Activated CD8-positive, alpha-beta T cell treated with anti-CD3 and anti-CD28 coated beads for 36 hours (primary cell): Measurements from ENCODE around the gene SV2C. TPM values are rescaled to one million over a fixed set of nuclear protein-coding genes. Genes with fewer than 3 reads are reported as not detected.

ENCODE experiments used
- ATAC-seq: fragments of 200-7000 bp; cut with Tn5 transposase; one replicate; pipeline ENCODE4 v1.10.0; 2021; ENCODE audit warnings: mild to moderate bottlenecking, moderate library complexity
- CTCF ChIA-PET: fragments of 350-600 bp; sonication (Branson Sonifier 250); formaldehyde crosslinking; loops from one replicate; lab custom pipeline; 2021; ENCODE audit warnings: antibody characterized with exemption; lab: Charles Lee
- POLR2A ChIA-PET: fragments of 350-600 bp; sonication (Branson Sonifier 250); formaldehyde crosslinking; loops from one replicate; lab custom pipeline; 2021; ENCODE audit warnings: antibody characterized with exemption; lab: Charles Lee
- DNase-seq: peaks from one replicate; pipeline ENCODE4 v3.0.0-alpha.2; 2020
- H3K27ac Mint-ChIP-seq: one replicate; pipeline ENCODE4 v1.8.0; 2021; ENCODE audit warnings: mild to moderate bottlenecking, mixed read lengths
- H3K27me3 Mint-ChIP-seq: one replicate; pipeline ENCODE4 v1.8.0; 2021; ENCODE audit warnings: mixed read lengths
- H3K36me3 Mint-ChIP-seq: one replicate; pipeline ENCODE4 v1.8.0; 2021; ENCODE audit warnings: low read depth, mixed read lengths
- H3K4me1 Mint-ChIP-seq: one replicate; pipeline ENCODE4 v1.8.0; 2021; ENCODE audit warnings: low read depth, mixed read lengths
- H3K4me3 Mint-ChIP-seq: one replicate; pipeline ENCODE4 v1.8.0; 2021; ENCODE audit warnings: mild to moderate bottlenecking, moderate library complexity, mixed read lengths
- H3K9me3 Mint-ChIP-seq: one replicate; pipeline ENCODE4 v1.8.0; 2021; ENCODE audit warnings: mixed read lengths
- intact Hi-C: fragments of 100-400 bp; cut with micrococcal nuclease; formaldehyde crosslinking; loops from one replicate; pipeline ENCODE4 v1.10.0; 2022
- total RNA-seq, 2 experiments: library from RNA; stranded (reverse); gene quantifications; one replicate each; pipeline ENCODE4 v1.2.3, GENCODE V29; 2021
- TF ChIP-seq, protein P1 (sequence below): fragments of 200-600 bp; IDR thresholded peaks from one replicate; pipeline ENCODE4 v1.8.0; 2022; ENCODE audit warnings: antibody characterized with exemption, mild to moderate bottlenecking

Gene SV2C
- total RNA-seq, 2 experiments from 2014 or later = 0.07 TPM; not detected in 1

GRCh38 chr5:76152161-76152560 lies 69.0 kb downstream of the SV2C start:
- Mint-ChIP-seq H3K4me1 (no peaks in the 10 kb centered on the region), H3K27ac (no peak overlapping the region), H3K36me3 (no peaks in the 10 kb centered on the region), H3K4me3 (no peak overlapping the region), H3K27me3 (peaks cover 8% of the 10 kb centered on the region), H3K9me3 (peaks cover 4% of the 10 kb centered on the region)
- TF ChIP-seq, protein P1, sequence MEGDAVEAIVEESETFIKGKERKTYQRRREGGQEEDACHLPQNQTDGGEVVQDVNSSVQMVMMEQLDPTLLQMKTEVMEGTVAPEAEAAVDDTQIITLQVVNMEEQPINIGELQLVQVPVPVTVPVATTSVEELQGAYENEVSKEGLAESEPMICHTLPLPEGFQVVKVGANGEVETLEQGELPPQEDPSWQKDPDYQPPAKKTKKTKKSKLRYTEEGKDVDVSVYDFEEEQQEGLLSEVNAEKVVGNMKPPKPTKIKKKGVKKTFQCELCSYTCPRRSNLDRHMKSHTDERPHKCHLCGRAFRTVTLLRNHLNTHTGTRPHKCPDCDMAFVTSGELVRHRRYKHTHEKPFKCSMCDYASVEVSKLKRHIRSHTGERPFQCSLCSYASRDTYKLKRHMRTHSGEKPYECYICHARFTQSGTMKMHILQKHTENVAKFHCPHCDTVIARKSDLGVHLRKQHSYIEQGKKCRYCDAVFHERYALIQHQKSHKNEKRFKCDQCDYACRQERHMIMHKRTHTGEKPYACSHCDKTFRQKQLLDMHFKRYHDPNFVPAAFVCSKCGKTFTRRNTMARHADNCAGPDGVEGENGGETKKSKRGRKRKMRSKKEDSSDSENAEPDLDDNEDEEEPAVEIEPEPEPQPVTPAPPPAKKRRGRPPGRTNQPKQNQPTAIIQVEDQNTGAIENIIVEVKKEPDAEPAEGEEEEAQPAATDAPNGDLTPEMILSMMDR = no peak
- DNase-seq = no peak
- ChIA-PET POLR2A (no interaction called here), CTCF (interaction anchor here (1.6 kb wide), 1 partner anchor 23 kb away, joined by 8 read pairs; no protein-coding TSS in a partner anchor)
- intact Hi-C loops = no loop called here
- ATAC-seq = no peak

DNA sequence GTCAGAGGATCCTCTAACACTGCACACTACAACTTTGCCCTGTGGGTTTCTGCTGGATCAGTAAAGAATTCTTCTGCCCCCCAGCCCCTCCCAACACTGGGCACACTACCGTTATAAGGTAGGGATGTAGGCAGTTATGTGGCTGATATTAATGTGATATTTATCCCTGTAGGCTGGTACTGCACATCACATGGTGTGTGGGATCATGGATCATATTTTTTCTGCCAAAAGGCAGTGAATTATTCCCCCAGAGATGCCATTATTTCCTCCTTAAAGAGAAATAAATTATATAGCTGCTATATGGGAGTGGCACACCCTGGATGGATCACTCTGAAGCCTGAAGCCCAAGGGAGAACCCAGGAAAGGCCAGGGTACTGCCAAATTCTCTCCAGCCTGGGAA lies 69.5 kb downstream of the SV2C start:
- H3K27ac Mint-ChIP-seq = no peak overlapping the region
- H3K9me3 Mint-ChIP-seq = peaks cover 4% of the 10 kb centered on the region
- no peaks in the 10 kb centered on the region for H3K4me1 Mint-ChIP-seq
- no peaks in the 10 kb centered on the region for H3K36me3 Mint-ChIP-seq
- H3K4me3 Mint-ChIP-seq = no peak overlapping the region
- intact Hi-C loops = no loop called here
- TF ChIP-seq, protein P1 = no peak
- peaks cover 8% of the 10 kb centered on the region for H3K27me3 Mint-ChIP-seq
- ChIA-PET CTCF (interaction anchor here (0.8 kb wide), 1 partner anchor 22 kb away, joined by 3 read pairs; no protein-coding TSS in a partner anchor), POLR2A (no interaction called here)
- ATAC-seq (no peak), DNase-seq (no peak)

GRCh38 chr5:76153271-76153670 lies 70.1 kb downstream of the SV2C start:
- ATAC-seq (no peak), DNase-seq (no peak)
- H3K36me3 Mint-ChIP-seq = no peaks in the 10 kb centered on the region
- intact Hi-C loops = no loop called here
- H3K4me1 Mint-ChIP-seq = no peaks in the 10 kb centered on the region
- POLR2A ChIA-PET = no interaction called here
- H3K9me3 Mint-ChIP-seq = peaks cover 4% of the 10 kb centered on the region
- no peak overlapping the region for H3K27ac Mint-ChIP-seq
- H3K4me3 Mint-ChIP-seq = no peak overlapping the region
- TF ChIP-seq, protein P1 = no peak
- peaks cover 8% of the 10 kb centered on the region for H3K27me3 Mint-ChIP-seq
- CTCF ChIA-PET = interaction anchor here (0.8 kb wide), 1 partner anchor 22 kb away, joined by 3 read pairs; no protein-coding TSS in a partner anchor

DNA sequence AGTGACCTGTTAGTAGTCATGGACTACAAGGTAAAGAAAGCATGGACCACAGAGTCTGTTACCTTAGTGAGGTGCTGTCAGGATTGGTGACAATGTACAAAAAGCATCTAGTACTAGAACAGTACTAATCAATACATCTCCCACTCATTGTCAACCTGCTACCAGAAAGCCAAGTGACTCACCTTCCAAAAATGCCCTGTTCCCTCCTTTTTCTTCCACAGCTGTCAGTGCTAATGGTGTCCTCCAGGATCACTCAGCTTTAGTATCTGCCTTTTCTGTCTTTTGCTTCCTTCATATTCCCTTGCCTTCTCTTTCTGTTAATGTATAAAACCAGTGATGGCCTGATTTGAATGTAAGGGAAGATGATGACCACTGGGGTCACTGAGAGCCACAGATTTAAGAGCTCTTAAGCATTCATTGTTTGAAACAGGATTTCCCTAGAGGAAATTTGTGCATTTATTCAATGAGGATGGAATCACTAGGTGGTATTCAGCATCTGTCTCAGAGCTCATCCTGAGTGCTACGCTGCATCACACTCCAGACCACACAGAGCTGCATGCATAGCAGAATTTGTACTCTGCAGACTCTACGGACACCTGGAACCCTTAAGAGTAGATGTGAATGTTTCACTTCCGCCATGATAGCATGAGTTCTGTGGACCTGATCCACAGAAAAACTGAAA lies 71.0 kb downstream of the SV2C start:
- ChIA-PET POLR2A (no interaction called here), CTCF (interaction anchor here (1.4 kb wide), 1 partner anchor 21 kb away, joined by 5 read pairs; no protein-coding TSS in a partner anchor)
- no peaks in the 10 kb centered on the region for H3K4me1 Mint-ChIP-seq
- no peak for ATAC-seq
- no peak for DNase-seq
- H3K4me3 Mint-ChIP-seq = no peak overlapping the region
- H3K9me3 Mint-ChIP-seq = peaks cover 4% of the 10 kb centered on the region
- no peak overlapping the region for H3K27ac Mint-ChIP-seq
- intact Hi-C loops = no loop called here
- H3K27me3 Mint-ChIP-seq = peaks cover 8% of the 10 kb centered on the region
- H3K36me3 Mint-ChIP-seq = no peaks in the 10 kb centered on the region
- TF ChIP-seq, protein P1 = no peak

DNA sequence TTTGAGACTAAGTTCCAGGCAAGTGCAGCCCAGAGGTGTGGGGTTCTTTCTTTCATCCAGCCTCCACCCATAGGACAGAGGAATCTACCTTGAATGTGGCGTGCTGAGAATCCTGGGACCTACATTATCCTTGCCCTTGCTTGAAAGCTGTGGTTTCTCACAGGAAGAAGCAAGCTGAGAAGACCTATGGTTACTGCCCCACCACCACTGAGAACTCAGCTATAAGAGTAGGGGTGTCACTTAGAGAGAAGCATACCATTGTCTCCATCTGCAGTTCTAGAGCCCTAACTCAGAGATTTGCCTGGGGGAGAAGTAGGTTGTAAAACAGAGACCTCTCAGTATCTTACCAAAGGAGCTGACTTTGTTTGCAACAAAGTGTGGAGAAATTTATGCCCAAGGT lies 72.4 kb downstream of the SV2C start:
- POLR2A ChIA-PET = no interaction called here
- peaks cover 4% of the 10 kb centered on the region for H3K9me3 Mint-ChIP-seq
- ATAC-seq (no peak), DNase-seq (no peak)
- H3K27ac Mint-ChIP-seq = no peak overlapping the region
- H3K27me3 Mint-ChIP-seq = peaks cover 8% of the 10 kb centered on the region
- H3K4me1 Mint-ChIP-seq = no peaks in the 10 kb centered on the region
- H3K36me3 Mint-ChIP-seq = no peaks in the 10 kb centered on the region
- no peak overlapping the region for H3K4me3 Mint-ChIP-seq
- intact Hi-C loops = no loop called here
- CTCF ChIA-PET = interaction anchor here (1.1 to 2.9 kb wide), 2 partner anchors 10 to 20 kb away, joined by 4 to 15 read pairs; no protein-coding TSS in a partner anchor
- TF ChIP-seq, protein P1 = no peak
